Esophagus muscularis mucosa (tissue), 3 donors: ENCODE results near the gene AKAP8.

Experiments used
- POLR2A ChIP-seq: fragments of 450-650 bp; IDR thresholded peaks from one replicate; pipeline ENCODE4 v1.6.1; 2017; ENCODE audit warnings: antibody characterized with exemption, moderate library complexity, mild to moderate bottlenecking, low read depth
- POLR2AphosphoS5 ChIP-seq, 2 donors: sonication (generic); formaldehyde crosslinking; IDR thresholded peaks; one replicate each; pipeline ENCODE4 v1.6.1; 2017; ENCODE audit warnings: antibody characterized with exemption in 2 of 2
- TF ChIP-seq, protein P1 (sequence below), 3 experiments: fragments of 200-600 bp in 2 of 3; fragments of 450-650 bp in 1 of 3; sonication (generic) in 2 of 3; IDR thresholded peaks; one replicate each; pipeline ENCODE4 v1.5.1; 2017 to 2019; ENCODE audit warnings: antibody characterized with exemption in 3 of 3, mild to moderate bottlenecking in 2 of 3, moderate library complexity in 1 of 3

DNA sequence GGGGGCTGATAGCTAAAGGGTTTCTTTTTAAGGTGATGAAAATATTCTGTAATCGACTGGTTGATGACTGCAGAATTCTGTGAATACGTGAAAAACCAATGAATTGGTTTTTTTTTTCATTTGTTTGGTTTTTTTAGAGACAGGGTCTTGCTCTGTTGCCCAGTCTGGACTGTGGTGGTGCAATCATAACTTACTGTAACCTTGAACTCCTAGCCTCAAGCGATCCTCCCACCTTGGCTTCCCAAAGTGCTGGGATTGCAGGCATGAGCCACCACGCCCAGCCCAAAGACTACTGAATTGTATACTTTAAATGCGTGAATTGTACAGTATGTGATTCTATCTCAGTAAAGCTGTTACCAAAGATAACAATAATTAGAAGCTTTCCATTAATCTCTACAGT, 14.8 kb upstream of the AKAP8 start:
- TF ChIP-seq POLR2AphosphoS5 (IDR thresholded peaks at IDR 0.05) (no peak), POLR2A (no peak)
- TF ChIP-seq, protein P1, sequence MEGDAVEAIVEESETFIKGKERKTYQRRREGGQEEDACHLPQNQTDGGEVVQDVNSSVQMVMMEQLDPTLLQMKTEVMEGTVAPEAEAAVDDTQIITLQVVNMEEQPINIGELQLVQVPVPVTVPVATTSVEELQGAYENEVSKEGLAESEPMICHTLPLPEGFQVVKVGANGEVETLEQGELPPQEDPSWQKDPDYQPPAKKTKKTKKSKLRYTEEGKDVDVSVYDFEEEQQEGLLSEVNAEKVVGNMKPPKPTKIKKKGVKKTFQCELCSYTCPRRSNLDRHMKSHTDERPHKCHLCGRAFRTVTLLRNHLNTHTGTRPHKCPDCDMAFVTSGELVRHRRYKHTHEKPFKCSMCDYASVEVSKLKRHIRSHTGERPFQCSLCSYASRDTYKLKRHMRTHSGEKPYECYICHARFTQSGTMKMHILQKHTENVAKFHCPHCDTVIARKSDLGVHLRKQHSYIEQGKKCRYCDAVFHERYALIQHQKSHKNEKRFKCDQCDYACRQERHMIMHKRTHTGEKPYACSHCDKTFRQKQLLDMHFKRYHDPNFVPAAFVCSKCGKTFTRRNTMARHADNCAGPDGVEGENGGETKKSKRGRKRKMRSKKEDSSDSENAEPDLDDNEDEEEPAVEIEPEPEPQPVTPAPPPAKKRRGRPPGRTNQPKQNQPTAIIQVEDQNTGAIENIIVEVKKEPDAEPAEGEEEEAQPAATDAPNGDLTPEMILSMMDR (IDR thresholded peaks at IDR 0.05): no peak
